ENCODE data around the gene EIF3L.

DNA sequence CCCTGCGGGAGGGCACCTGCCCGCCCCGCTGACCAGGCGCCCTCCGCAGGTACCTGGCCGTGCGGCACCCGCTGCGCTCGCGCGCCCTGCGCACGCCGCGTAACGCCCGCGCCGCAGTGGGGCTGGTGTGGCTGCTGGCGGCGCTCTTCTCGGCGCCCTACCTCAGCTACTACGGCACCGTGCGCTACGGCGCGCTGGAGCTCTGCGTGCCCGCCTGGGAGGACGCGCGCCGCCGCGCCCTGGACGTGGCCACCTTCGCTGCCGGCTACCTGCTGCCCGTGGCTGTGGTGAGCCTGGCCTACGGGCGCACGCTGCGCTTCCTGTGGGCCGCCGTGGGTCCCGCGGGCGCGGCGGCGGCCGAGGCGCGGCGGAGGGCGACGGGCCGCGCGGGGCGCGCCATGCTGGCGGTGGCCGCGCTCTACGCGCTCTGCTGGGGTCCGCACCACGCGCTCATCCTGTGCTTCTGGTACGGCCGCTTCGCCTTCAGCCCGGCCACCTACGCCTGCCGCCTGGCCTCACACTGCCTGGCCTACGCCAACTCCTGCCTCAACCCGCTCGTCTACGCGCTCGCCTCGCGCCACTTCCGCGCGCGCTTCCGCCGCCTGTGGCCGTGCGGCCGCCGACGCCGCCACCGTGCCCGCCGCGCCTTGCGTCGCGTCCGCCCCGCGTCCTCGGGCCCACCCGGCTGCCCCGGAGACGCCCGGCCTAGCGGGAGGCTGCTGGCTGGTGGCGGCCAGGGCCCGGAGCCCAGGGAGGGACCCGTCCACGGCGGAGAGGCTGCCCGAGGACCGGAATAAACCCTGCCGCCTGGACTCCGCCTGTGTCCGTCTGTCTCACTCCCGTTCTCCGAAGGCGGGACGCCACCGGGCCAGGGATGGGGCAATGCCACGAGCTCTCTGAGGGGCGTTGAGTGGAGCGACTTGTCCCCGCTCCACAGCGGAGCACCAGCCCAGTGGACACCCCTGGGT is 24.3 kb upstream of the EIF3L start:
- TF ChIP-seq PHB2 (IDR thresholded peaks at IDR 0.05; ENCODE audit: low read depth), result no peak
- TF ChIP-seq POLR2AphosphoS5 (IDR thresholded peaks at IDR 0.05; ENCODE audit: control insufficient read depth, insufficient read depth, low read depth, low read length), result no peak
- TF ChIP-seq, protein P1, sequence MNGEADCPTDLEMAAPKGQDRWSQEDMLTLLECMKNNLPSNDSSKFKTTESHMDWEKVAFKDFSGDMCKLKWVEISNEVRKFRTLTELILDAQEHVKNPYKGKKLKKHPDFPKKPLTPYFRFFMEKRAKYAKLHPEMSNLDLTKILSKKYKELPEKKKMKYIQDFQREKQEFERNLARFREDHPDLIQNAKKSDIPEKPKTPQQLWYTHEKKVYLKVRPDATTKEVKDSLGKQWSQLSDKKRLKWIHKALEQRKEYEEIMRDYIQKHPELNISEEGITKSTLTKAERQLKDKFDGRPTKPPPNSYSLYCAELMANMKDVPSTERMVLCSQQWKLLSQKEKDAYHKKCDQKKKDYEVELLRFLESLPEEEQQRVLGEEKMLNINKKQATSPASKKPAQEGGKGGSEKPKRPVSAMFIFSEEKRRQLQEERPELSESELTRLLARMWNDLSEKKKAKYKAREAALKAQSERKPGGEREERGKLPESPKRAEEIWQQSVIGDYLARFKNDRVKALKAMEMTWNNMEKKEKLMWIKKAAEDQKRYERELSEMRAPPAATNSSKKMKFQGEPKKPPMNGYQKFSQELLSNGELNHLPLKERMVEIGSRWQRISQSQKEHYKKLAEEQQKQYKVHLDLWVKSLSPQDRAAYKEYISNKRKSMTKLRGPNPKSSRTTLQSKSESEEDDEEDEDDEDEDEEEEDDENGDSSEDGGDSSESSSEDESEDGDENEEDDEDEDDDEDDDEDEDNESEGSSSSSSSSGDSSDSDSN (IDR thresholded peaks at IDR 0.05; ENCODE audit: borderline replicate concordance in 1 of 2, low read depth in 2 of 2, low read length in 2 of 2), result no peak

Measured in K562 (cell line).